Esophagus (tissue), 2 donors: ENCODE results near the gene ADA. TPM values are rescaled to one million over a fixed set of nuclear protein-coding genes. Genes with fewer than 3 reads are reported as not detected.
A peak's percentile ranks its signal among the peaks of the same experiment; 100 is the strongest.

ENCODE experiments used
- H3K27ac ChIP-seq, 2 donors: one replicate each; pipeline ENCODE4 v1.5.1; 2013; ENCODE audit warnings: low read depth in 2 of 2, mild to moderate bottlenecking in 2 of 2, inconsistent platforms in 1 of 2, low read length in 1 of 2, moderate library complexity in 1 of 2
- H3K27me3 ChIP-seq, 2 donors: one replicate each; pipeline ENCODE4 v1.6.1; 2013; ENCODE audit warnings: low read length in 2 of 2, control low read depth in 1 of 2, mild to moderate bottlenecking in 1 of 2; ENCODE audit not compliant: insufficient read depth in 2 of 2, control insufficient read depth in 1 of 2
- H3K36me3 ChIP-seq, 2 donors: one replicate each; pipeline ENCODE4 v1.6.1; 2013; ENCODE audit warnings: low read length in 1 of 2; ENCODE audit not compliant: control insufficient read depth in 2 of 2, insufficient read depth in 2 of 2
- H3K4me1 ChIP-seq, 2 donors: one replicate each; pipeline ENCODE4 v1.6.1; 2013; ENCODE audit warnings: low read length in 1 of 2; ENCODE audit not compliant: control insufficient read depth in 2 of 2, insufficient read depth in 2 of 2
- H3K4me3 ChIP-seq, 2 donors: one replicate each; pipeline ENCODE4 v1.5.1; 2013; ENCODE audit warnings: low read length in 2 of 2, mild to moderate bottlenecking in 2 of 2, low read depth in 1 of 2, moderate library complexity in 1 of 2
- H3K9me3 ChIP-seq, 2 donors: one replicate each; pipeline ENCODE4 v1.6.1; 2013; ENCODE audit warnings: mild to moderate bottlenecking in 2 of 2, low read depth in 1 of 2, low read length in 1 of 2, moderate library complexity in 1 of 2; ENCODE audit not compliant: control insufficient read depth in 2 of 2, insufficient read depth in 1 of 2
- WGBS, 2 donors: extraction: QIAGEN DNeasy Blood & Tissue Kit; methylation state at CpG; one replicate each; pipeline ENCODE4 v1.1.7; 2013; 5-methylcytosine and 5-hydroxymethylcytosine counted together
- polyA plus RNA-seq, 2 donors: library from polyadenylated mRNA; stranded (reverse); fragments of 200-250 nt; gene quantifications; one replicate each; pipeline ENCODE4 v1.2.3, GENCODE V29; 2013
- donor health status: healthy with polysubstance abuse.
- donor health status: Bipolar disorder and iron deficiency.

The ADA gene
- polyA plus RNA-seq, 2 donors: 5.6 to 8.8 TPM

DNA sequence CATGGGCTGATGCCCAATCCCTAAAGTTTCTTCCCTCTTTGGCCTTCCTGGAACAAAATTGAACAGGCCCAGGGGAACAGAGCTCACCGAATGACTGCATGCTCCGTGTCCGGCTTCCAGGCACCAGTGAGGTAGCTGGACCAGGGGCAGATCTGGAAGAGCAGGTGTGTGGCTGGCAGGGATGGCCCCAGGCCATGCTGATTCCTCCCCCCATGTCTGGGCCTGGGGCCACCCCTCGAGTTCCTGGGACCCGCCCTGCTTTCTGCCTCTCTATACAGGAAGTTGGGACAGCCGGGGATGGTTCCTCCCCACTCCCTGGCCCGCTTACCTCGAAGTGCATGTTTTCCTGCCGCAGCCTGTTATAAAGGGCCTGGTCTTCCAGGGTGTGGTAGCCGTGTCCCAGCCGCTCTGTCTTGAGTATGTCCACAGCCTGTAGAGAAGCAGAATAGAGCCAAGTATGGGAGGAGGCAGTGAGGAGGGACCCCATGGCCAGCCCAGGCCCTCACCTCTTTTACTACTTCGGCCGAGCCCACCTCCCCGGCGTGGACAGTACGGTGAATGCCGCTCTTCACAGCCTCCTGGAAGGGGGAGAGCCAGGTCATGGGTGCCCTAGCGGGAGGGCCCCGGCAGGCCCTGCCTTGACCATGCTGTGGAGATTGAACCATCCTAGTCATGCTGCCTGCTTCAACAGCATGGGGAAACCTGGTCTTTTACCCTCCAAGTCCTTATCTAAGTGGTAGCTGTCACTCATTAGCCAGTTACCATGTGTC, 28.8 kb downstream of the ADA start:
- 96 to 97% methylated on average over 19 of the region's 19 CpGs for WGBS, 2 donors
- H3K4me3 ChIP-seq: no peak overlapping the region
- H3K27me3 ChIP-seq: no peaks in the 10 kb centered on the region
- H3K4me1 ChIP-seq: peaks cover 0 to 2% of the 10 kb centered on the region in 2 donors
- H3K27ac ChIP-seq: no peak overlapping the region
- peaks cover 10 to 32% of the 10 kb centered on the region in 2 donors for H3K36me3 ChIP-seq
- H3K9me3 ChIP-seq: peaks cover 0 to 4% of the 10 kb centered on the region in 2 donors

DNA sequence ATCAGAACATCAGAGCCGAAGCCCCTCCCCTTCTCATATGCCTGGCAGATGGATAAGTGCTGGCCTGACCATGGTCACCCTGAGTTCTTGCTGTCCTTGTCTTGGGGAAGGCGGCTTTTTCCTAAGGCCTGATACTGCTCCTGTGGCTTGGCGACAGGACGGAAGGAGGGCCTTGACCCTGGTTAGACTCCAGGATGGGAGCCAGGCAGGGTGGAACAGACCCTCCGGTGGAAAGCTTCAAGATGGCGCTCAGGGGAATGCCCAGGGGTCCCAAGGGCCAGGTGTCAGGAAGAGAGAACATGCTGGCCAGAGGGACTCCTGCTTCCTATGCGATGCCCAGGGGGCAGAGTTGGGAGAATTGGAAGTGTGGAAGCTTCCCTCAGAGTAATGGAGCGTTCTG, 29.6 kb downstream of the ADA start:
- no peak overlapping the region for H3K27ac ChIP-seq
- H3K36me3 ChIP-seq: peaks cover 10 to 32% of the 10 kb centered on the region in 2 donors
- no peak overlapping the region for H3K4me3 ChIP-seq
- H3K27me3 ChIP-seq: no peaks in the 10 kb centered on the region
- H3K9me3 ChIP-seq: peaks cover 0 to 4% of the 10 kb centered on the region in 2 donors
- peaks cover 0 to 2% of the 10 kb centered on the region in 2 donors for H3K4me1 ChIP-seq
- 97 to 98% methylated on average over 8 of the region's 8 CpGs for WGBS, 2 donors

DNA sequence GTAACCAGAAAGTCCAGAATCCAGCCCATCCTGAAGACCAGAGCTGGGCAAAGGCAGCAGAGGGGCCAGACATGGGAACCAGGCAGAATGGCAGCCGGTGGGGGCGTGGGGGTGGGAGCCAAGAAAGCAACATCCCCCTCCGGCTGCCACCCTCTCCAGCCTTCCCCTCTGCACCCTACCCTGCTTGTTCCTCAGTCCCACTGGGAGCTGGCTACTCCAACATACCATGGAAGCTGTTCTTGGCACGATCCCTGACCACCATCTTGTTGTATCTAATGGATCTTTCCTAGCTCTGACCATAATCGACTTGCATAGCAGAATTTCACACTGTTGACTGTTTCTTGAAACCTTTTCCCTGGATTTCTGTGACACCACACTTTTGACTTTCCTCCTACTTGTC, 30.2 kb downstream of the ADA start:
- H3K4me1 ChIP-seq: peaks cover 0 to 1% of the 10 kb centered on the region in 2 donors
- peaks cover 10 to 32% of the 10 kb centered on the region in 2 donors for H3K36me3 ChIP-seq
- WGBS, 2 donors: 94 to 95% methylated on average over 5 of the region's 5 CpGs

DNA sequence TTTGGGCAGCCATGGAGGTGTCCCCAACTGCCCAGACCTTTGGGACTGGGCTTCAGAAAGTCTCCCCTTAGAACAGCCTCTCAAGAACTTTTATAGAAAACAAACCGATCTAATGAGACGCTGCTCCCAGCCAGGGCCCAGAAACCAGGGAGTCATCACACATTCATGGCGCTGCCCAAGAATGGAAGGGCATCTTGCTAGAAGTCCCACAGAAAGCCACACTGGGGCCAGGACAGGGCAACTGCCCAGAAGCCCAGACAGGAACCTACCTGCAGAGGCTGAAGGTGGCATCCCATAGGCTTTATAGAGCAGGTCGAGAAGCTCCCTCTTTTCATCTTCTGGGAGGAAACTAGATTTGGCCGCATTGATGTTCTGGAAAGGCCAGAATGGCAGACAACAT, 31.5 kb downstream of the ADA start:
- H3K36me3 ChIP-seq: peaks cover 10 to 27% of the 10 kb centered on the region in 2 donors

More for the DNA sequence above, 30.2 kb downstream of the ADA start:
- Histone ChIP-seq H3K4me3 (no peak overlapping the region), H3K9me3 (peaks cover 0 to 4% of the 10 kb centered on the region in 2 donors), H3K27ac (no peak overlapping the region), H3K27me3 (no peaks in the 10 kb centered on the region)

GRCh38 chr20:44619294-44619693, 32.2 kb downstream of the ADA start:
- WGBS, 2 donors: 97 to 99% methylated on average over 7 of the region's 7 CpGs
- Histone ChIP-seq H3K27ac (no peak overlapping the region), H3K4me1 (peaks cover 0 to 10% of the 10 kb centered on the region in 2 donors), H3K4me3 (no peak overlapping the region), H3K9me3 (peaks cover 0 to 4% of the 10 kb centered on the region in 2 donors), H3K27me3 (no peaks in the 10 kb centered on the region), H3K36me3 (peaks cover 10 to 25% of the 10 kb centered on the region in 2 donors)

More for the DNA sequence above, 31.5 kb downstream of the ADA start:
- peaks cover 0 to 4% of the 10 kb centered on the region in 2 donors for H3K9me3 ChIP-seq
- peaks cover 0 to 5% of the 10 kb centered on the region in 2 donors for H3K4me1 ChIP-seq
- WGBS, 2 donors: 96 to 97% methylated on average over 5 of the region's 5 CpGs
- H3K4me3 ChIP-seq: no peak overlapping the region
- H3K27me3 ChIP-seq: no peaks in the 10 kb centered on the region
- no peak overlapping the region for H3K27ac ChIP-seq

DNA sequence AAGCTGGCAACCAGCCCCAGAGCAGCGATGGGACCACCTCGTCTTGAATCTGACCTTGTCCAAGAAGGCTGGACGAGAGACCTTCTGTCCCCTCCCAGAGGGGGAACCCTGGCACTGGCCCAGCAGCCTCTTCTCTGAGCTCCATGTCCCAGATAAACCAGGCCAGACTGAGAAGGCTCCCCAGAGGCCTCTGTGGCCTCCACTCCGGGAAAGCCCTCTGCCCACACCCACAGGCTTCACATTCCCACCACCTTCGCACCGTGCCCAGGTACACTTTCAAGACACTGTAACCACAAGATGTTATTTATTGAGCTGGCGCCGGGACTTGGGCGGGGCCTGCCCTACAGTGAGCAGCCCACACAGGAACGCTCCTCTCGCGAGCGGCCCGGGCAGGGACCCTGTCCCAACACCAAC, 33.2 kb downstream of the ADA start:
- Histone ChIP-seq H3K27ac (no peak overlapping the region), H3K36me3 (peaks cover 14 to 23% of the 10 kb centered on the region in 2 donors), H3K9me3 (peaks cover 0 to 2% of the 10 kb centered on the region in 2 donors), H3K4me3 (no peak overlapping the region), H3K27me3 (no peaks in the 10 kb centered on the region), H3K4me1 (peaks cover 0 to 10% of the 10 kb centered on the region in 2 donors)
- 58 to 62% methylated on average over 14 of the region's 14 CpGs for WGBS, 2 donors

DNA sequence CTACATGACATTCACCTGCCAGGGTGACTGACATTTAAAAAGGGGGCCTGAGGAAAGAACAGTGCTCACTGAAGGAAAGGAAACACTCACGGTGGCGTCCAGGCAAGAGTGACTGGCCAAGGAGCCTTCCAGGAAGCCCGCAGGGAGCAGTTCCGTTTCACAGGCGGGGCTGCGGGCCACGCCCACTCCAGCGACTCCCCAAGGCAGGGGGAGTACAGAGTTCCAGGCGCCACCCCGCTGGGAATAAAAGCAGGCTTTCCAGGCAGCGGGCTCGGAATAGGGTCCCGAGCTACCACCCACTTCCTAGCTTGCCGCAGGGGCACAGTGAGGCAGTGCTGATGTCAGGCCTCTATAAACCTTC, 34.9 kb downstream of the ADA start:
- Histone ChIP-seq H3K4me1 (peaks cover 0 to 10% of the 10 kb centered on the region in 2 donors), H3K36me3 (peaks cover 8 to 12% of the 10 kb centered on the region in 2 donors), H3K4me3 (no peak overlapping the region), H3K27me3 (no peaks in the 10 kb centered on the region), H3K27ac (peak overlapping the region in 1 of 2 donors; percentile 47), H3K9me3 (no peaks in the 10 kb centered on the region)
- 58 to 66% methylated on average over 14 of the region's 14 CpGs for WGBS, 2 donors

DNA sequence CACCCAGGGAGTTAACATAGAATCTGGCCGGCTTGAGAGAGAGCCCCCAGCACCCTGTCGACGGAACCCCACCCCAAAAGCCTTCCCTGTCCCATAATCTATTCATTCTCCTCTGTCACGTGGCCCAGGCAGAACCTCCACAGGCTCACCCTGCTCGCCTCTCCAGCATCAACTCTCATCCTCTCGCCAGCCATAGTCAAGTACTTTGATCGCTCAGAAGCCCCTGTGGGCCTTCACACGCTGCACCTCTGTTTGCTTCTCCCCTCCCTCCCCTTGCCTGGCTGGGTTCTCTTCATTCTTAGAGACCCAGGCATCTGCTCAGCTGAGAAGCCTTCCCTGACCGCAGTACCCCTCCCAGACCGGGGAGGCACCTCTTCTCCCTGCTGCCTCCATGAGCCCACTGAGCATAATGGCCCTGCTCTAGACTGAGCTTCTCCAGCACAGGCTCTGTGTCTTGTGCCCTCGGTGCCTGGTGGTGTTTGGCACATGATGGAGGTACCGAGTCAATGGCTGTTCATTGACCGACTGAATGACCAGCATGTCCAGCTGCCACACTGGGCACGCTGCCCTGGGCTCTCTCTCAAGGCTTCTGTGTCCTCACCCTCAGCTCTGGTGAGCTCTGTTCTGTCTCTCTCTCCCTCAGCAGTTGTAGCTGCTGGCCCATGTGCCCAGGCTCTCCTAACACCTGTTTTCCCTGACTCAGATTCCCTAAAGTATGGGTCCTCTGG, 35.5 kb downstream of the ADA start:
- no peaks in the 10 kb centered on the region for H3K9me3 ChIP-seq
- peaks cover 8 to 12% of the 10 kb centered on the region in 2 donors for H3K36me3 ChIP-seq
- no peaks in the 10 kb centered on the region for H3K27me3 ChIP-seq
- 87 to 90% methylated on average over 14 of the region's 14 CpGs for WGBS, 2 donors
- peaks cover 0 to 10% of the 10 kb centered on the region in 2 donors for H3K4me1 ChIP-seq
- peak overlapping the region in 1 of 2 donors; percentile 47 for H3K27ac ChIP-seq
- H3K4me3 ChIP-seq: no peak overlapping the region

DNA sequence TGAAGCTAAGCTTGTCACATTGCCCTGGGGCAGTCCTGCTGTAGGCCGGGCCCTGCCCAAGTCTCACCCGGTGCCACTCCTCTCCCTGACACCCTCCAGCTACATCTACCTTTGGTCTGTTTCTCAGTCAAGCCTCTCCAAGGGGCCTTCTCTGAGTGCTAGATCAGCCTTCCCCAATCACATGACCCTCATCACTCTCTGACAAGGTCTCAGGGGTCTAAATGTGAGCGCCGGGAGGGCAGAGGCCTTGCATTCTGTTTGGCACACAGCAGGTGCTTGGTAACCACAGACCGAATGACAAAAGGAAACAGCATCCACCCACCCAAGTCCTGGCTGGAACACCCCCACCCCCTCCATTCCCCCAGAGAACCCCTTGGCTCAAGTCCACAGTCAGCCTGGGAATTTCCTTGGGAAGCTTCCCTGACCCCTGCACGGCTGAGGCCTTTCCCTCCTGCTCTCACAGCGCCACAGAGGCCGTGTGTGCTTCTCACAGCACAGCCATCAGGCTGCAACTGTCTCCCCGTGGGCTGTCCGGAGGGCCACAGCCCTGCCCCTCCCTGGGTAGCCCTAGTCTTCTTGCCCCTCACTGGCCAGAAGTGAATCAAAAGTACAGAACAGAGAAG, 36.2 kb downstream of the ADA start:
- no peaks in the 10 kb centered on the region for H3K9me3 ChIP-seq
- H3K4me1 ChIP-seq: peaks cover 0 to 10% of the 10 kb centered on the region in 2 donors
- H3K27ac ChIP-seq: peak overlapping the region; percentile 5 to 46
- H3K27me3 ChIP-seq: no peaks in the 10 kb centered on the region
- 40 to 46% methylated on average over 10 of the region's 10 CpGs for WGBS, 2 donors
- no peak overlapping the region for H3K4me3 ChIP-seq
- peaks cover 7 to 8% of the 10 kb centered on the region in 2 donors for H3K36me3 ChIP-seq
